ENCODE measurements around the gene DDX24. TPM values are rescaled to one million over a fixed set of nuclear protein-coding genes. Genes with fewer than 3 reads are reported as not detected.

DDX24 gene
- total RNA-seq, 4 donors from 2014 or later, result 107 to 134 (median 108) TPM

DNA sequence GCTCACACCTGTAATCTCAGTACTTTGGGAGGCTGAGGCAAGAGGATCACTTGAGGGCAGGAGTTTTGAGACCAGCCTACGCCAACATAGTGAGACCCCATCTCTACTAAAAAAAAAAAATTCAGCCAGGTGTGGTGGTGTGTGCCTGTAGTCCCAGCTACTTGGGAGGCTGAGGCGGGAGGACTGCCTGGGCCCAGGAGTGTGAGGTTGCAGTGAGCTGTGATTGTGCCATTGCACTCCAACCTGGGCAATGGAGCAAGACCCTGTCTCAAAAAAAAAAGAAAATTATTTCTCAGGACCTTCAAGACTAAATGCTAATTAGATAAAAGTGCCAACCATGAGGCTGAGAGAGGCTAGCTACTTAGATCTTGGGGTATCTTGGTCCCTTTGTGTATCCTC, 31.4 kb downstream of the DDX24 start:
- Histone ChIP-seq H3K9me3 (no peaks in the 10 kb centered on the region), H3K27ac (no peak overlapping the region), H3K27me3 (no peaks in the 10 kb centered on the region), H3K4me1 (no peaks in the 10 kb centered on the region), H3K36me3 (peaks cover 99% of the 10 kb centered on the region), H3K4me3 (no peak overlapping the region)
- 100% methylated on average over 1 of the region's 2 CpGs for WGBS
- TF ChIP-seq POLR2A (IDR thresholded peaks at IDR 0.05), result no peak
- no peak for TF ChIP-seq EP300 (IDR thresholded peaks at IDR 0.05)
- TF ChIP-seq, protein P1, sequence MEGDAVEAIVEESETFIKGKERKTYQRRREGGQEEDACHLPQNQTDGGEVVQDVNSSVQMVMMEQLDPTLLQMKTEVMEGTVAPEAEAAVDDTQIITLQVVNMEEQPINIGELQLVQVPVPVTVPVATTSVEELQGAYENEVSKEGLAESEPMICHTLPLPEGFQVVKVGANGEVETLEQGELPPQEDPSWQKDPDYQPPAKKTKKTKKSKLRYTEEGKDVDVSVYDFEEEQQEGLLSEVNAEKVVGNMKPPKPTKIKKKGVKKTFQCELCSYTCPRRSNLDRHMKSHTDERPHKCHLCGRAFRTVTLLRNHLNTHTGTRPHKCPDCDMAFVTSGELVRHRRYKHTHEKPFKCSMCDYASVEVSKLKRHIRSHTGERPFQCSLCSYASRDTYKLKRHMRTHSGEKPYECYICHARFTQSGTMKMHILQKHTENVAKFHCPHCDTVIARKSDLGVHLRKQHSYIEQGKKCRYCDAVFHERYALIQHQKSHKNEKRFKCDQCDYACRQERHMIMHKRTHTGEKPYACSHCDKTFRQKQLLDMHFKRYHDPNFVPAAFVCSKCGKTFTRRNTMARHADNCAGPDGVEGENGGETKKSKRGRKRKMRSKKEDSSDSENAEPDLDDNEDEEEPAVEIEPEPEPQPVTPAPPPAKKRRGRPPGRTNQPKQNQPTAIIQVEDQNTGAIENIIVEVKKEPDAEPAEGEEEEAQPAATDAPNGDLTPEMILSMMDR (IDR thresholded peaks at IDR 0.05), result no peak
- no peak for TF ChIP-seq POLR2AphosphoS5 (IDR thresholded peaks at IDR 0.05)
- DNase-seq (ENCODE audit: low spot score in 2 of 2), result peak in 1 of 2 donors; percentile 13

- H3K36me3 ChIP-seq, result peaks cover 98% of the 10 kb centered on the region
- H3K4me1 ChIP-seq, result no peaks in the 10 kb centered on the region
- TF ChIP-seq, protein P1 (IDR thresholded peaks at IDR 0.05), result no peak
- no peak for TF ChIP-seq POLR2AphosphoS5 (IDR thresholded peaks at IDR 0.05)
- TF ChIP-seq EP300 (IDR thresholded peaks at IDR 0.05), result no peak
- TF ChIP-seq POLR2A (IDR thresholded peaks at IDR 0.05), result no peak
- H3K4me3 ChIP-seq, result no peak overlapping the region
- DNase-seq (ENCODE audit: low spot score in 2 of 2), result peak in 1 of 2 donors; percentile 48
- no peaks in the 10 kb centered on the region for H3K27me3 ChIP-seq
- WGBS, result 85% methylated on average over 10 of the region's 10 CpGs
- no peak overlapping the region for H3K27ac ChIP-seq
- H3K9me3 ChIP-seq, result no peaks in the 10 kb centered on the region
Measured at GRCh38 chr14:94048691-94049624, 32.0 kb downstream of the DDX24 start.

DNA sequence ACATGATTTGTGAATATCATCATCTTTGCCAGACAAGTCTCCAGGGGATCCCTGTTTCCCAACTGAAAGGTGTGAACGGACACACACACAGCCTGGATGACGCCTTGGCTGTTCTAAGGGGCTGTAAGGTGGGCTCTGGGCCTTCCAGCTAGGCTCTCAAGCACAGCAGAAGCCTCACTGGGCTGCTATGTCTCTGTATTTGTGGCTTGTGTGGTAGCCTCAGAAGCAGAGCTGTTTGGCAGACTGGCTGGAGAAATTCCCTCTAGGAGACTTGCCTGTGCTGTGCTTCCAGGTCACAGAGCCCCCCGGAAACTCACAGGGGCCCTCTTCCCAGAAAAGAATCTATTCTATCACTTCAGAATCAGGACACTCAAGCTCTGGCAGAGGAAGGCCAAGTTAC, 33.4 kb downstream of the DDX24 start:
- H3K36me3 ChIP-seq, result peaks cover 93% of the 10 kb centered on the region
- no peak for TF ChIP-seq POLR2AphosphoS5 (IDR thresholded peaks at IDR 0.05)
- TF ChIP-seq EP300 (IDR thresholded peaks at IDR 0.05), result no peak
- no peak for TF ChIP-seq POLR2A (IDR thresholded peaks at IDR 0.05)
- TF ChIP-seq, protein P1 (IDR thresholded peaks at IDR 0.05), result no peak
- 88% methylated on average over 1 of the region's 3 CpGs for WGBS

DNA sequence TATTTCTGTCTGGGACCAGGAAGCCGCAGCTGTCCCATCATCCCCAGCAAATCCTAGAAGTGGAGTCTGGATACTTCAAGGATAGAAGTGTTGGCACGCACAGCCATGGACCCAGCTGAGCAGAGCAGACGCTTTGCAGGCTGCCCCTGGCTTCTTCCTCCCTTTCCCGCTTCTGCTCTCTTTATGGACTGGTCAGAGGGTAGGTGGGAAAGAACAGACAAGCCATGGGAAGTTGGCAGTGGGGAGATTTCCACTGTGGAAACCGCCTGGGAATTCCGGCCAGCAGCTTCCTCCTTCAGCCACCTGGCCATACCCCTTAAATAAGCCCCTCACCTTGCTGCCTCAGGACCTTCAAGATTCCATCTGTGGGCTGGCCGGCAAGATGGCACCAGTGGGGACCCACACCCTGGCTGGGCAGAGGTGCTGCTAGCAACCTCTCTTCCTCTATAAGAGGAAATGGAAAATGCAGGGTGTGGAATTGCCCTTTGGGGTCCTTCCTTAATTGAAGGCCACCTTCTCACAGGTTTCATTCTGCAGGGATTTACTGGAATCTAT, 34.2 kb downstream of the DDX24 start:
- Histone ChIP-seq H3K4me3 (no peak overlapping the region), H3K27ac (no peak overlapping the region), H3K27me3 (no peaks in the 10 kb centered on the region), H3K36me3 (peaks cover 84% of the 10 kb centered on the region), H3K9me3 (no peaks in the 10 kb centered on the region), H3K4me1 (peaks cover 6% of the 10 kb centered on the region)
- TF ChIP-seq, protein P1 (IDR thresholded peaks at IDR 0.05), result no peak
- TF ChIP-seq EP300 (IDR thresholded peaks at IDR 0.05) (no peak), POLR2A (IDR thresholded peaks at IDR 0.05) (no peak), POLR2AphosphoS5 (IDR thresholded peaks at IDR 0.05) (no peak)
- DNase-seq (ENCODE audit: low spot score in 2 of 2), result peak in 1 of 2 donors; percentile 53
- 75% methylated on average over 7 of the region's 7 CpGs for WGBS

More for the DNA sequence above, 33.4 kb downstream of the DDX24 start:
- no peaks in the 10 kb centered on the region for H3K27me3 ChIP-seq
- peaks cover under 1% of the 10 kb centered on the region for H3K4me1 ChIP-seq
- H3K27ac ChIP-seq, result no peak overlapping the region
- peak in 1 of 2 donors; percentile 54 for DNase-seq (ENCODE audit: low spot score in 2 of 2)
- H3K9me3 ChIP-seq, result no peaks in the 10 kb centered on the region
- no peak overlapping the region for H3K4me3 ChIP-seq

Measured in suprapubic skin (tissue), 4 donors.